ENCODE data around the gene LSM4. TPM values are rescaled to one million over a fixed set of nuclear protein-coding genes. Genes with fewer than 3 reads are reported as not detected.
"Not testable (repeated sequence)": the region's sequence is repeated elsewhere in the genome, so short reads cannot be mapped to it uniquely, and the experiment has no call there.

The LSM4 gene
- total and polyA plus RNA-seq, 2 experiments from 2014 or later, result 200 to 203 TPM

DNA sequence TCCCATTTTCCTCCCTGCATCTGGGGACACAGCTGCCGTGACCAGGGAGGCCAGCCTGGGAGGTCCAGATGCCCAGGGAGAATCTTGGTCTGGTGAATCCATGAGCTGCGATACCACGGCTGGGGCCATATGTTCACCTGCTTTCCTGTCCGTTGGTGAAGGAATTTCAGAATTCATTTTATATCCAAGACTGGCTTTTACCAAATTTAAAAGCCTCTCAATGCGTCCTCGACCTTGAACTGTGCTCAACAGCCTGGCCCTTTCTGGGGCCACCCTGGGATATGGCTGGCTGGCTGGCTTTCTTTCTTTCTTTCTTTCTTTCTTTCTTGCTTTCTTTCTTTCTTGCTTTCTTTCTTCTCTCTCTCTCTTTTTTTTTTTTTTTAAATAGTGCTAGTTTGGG lies 40.9 kb upstream of the LSM4 start:
- TF ChIP-seq EZH2phosphoT487 (IDR thresholded peaks at IDR 0.05; ENCODE audit: insufficient read depth, low read depth), result no peak
- no peak for TF ChIP-seq EZH2 (IDR thresholded peaks at IDR 0.05; ENCODE audit: insufficient read depth, poor library complexity, severe bottlenecking)
- Histone ChIP-seq H3F3A (ENCODE audit: insufficient read depth) (0 out of 2 replicates have a peak, but pooled peaks cover 6% of the 10 kb centered on the region), H3K36me3 (ENCODE audit: low read depth) (no peaks in the 10 kb centered on the region), H2AFZ (no peak overlapping the region), H3K79me2 (ENCODE audit: insufficient read depth) (no peaks in the 10 kb centered on the region), H3K9me3 (ENCODE audit: low read depth) (no peaks in the 10 kb centered on the region), H3K27me3 (replicated peaks; ENCODE audit: insufficient read depth) (no peaks in the 10 kb centered on the region), H4K20me1 (ENCODE audit: insufficient read depth) (no peaks in the 10 kb centered on the region), H3K9ac (no peak overlapping the region), H3K4me1 (ENCODE audit: insufficient read depth) (peaks cover 16% of the 10 kb centered on the region), H3K27ac (peak overlapping the region; percentile 76; the same call in 1 of the 2 replicates), H3K4me2 (ENCODE audit: unreplicated experiment) (no peak overlapping the region), H3K4me3 (no peak overlapping the region), H3K9me2 (ENCODE audit: insufficient read depth) (no peaks in the 10 kb centered on the region)
- DNase-seq, result no peak
- WGBS, 2 experiments (ENCODE audit: low coverage in 1 of 2, low lambda C conversion rate in 2 of 2, missing lambda C conversion rate in 2 of 2), result 89 to 94% methylated on average over 6 of the region's 6 CpGs
- in situ Hi-C loops (cut with MboI), result no loop called here

DNA sequence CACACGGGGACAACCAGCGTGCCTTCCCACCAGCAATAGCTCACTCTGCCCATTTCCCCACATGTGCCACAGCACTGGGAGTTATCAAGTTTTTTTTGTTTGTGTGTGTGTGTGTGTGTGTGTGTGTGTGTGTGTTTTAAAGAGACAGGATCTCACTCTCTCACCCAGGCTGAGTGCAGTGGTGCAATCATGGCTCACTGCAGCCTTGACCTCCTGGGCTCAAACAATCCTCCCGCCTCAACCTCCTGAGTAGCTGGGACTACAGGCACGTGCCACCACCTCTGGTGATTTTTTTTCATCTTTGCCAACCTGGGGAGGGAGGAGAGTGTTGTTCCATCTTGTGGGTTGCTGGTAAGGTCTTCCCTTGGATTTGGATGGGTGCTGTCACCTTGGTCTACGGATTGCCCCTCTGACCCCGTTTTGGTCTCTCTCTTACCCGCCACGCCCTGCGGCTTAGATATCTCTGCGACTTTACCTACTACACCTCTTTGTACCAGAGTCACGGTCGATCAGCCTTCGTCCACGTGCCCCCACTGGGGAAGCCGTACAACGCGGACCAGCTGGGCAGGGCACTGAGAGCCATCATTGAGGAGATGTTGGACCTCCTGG lies 40.2 kb upstream of the LSM4 start:
- Histone ChIP-seq H3K4me2 (ENCODE audit: unreplicated experiment) (no peak overlapping the region), H3K9me3 (ENCODE audit: low read depth) (no peaks in the 10 kb centered on the region), H3F3A (ENCODE audit: insufficient read depth) (0 out of 2 replicates have a peak, but pooled peaks cover 6% of the 10 kb centered on the region), H2AFZ (no peak overlapping the region), H4K20me1 (ENCODE audit: insufficient read depth) (no peaks in the 10 kb centered on the region), H3K4me1 (ENCODE audit: insufficient read depth) (peaks cover 16% of the 10 kb centered on the region), H3K4me3 (no peak overlapping the region), H3K79me2 (ENCODE audit: insufficient read depth) (no peaks in the 10 kb centered on the region), H3K27ac (no peak overlapping the region), H3K36me3 (ENCODE audit: low read depth) (no peaks in the 10 kb centered on the region), H3K9me2 (ENCODE audit: insufficient read depth) (no peaks in the 10 kb centered on the region), H3K27me3 (replicated peaks; ENCODE audit: insufficient read depth) (no peaks in the 10 kb centered on the region), H3K9ac (no peak overlapping the region)
- in situ Hi-C loops (cut with MboI), result no loop called here
- WGBS, 2 experiments (ENCODE audit: low coverage in 1 of 2, low lambda C conversion rate in 2 of 2, missing lambda C conversion rate in 2 of 2), result 92 to 95% methylated on average over 17 of the region's 17 CpGs
- no peak for DNase-seq
- TF ChIP-seq EZH2 (IDR thresholded peaks at IDR 0.05; ENCODE audit: insufficient read depth, poor library complexity, severe bottlenecking) (no peak), EZH2phosphoT487 (IDR thresholded peaks at IDR 0.05; ENCODE audit: insufficient read depth, low read depth) (no peak)

DNA sequence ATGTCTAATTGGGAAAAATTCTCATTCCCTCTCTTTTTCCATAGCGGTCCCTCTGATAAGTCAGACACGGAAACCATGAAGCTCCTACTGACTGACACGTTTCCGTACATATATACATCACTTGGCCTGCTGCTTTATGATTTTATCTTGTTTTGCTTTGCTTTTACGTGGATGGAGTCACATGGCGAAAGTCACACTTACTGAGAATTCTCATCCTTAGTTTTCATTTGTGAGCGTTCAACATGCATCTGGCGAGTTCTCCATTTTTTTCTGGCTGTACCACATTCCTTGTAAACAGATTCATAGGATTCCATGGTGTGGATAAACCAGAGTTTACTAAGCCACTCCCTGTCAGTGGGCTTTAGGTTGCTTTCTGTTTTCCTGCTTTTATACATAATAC lies 38.8 kb upstream of the LSM4 start:
- no peak overlapping the region for H3K4me2 ChIP-seq (ENCODE audit: unreplicated experiment)
- H3K27me3 ChIP-seq (replicated peaks; ENCODE audit: insufficient read depth), result no peaks in the 10 kb centered on the region
- no peak for DNase-seq
- H3K9me2 ChIP-seq (ENCODE audit: insufficient read depth), result no peaks in the 10 kb centered on the region
- no peaks in the 10 kb centered on the region for H4K20me1 ChIP-seq (ENCODE audit: insufficient read depth)
- TF ChIP-seq EZH2phosphoT487 (IDR thresholded peaks at IDR 0.05; ENCODE audit: insufficient read depth, low read depth) (no peak), EZH2 (IDR thresholded peaks at IDR 0.05; ENCODE audit: insufficient read depth, poor library complexity, severe bottlenecking) (no peak)
- H3F3A ChIP-seq (ENCODE audit: insufficient read depth), result 0 out of 2 replicates have a peak, but pooled peaks cover 6% of the 10 kb centered on the region
- in situ Hi-C loops (cut with MboI), result no loop called here
- no peaks in the 10 kb centered on the region for H3K36me3 ChIP-seq (ENCODE audit: low read depth)
- H2AFZ ChIP-seq, result no peak overlapping the region
- H3K79me2 ChIP-seq (ENCODE audit: insufficient read depth), result no peaks in the 10 kb centered on the region
- peaks cover 16% of the 10 kb centered on the region for H3K4me1 ChIP-seq (ENCODE audit: insufficient read depth)
- WGBS, 2 experiments (ENCODE audit: low coverage in 1 of 2, low lambda C conversion rate in 2 of 2, missing lambda C conversion rate in 2 of 2), result 91 to 93% methylated on average over 8 of the region's 8 CpGs
- H3K4me3 ChIP-seq, result no peak overlapping the region
- H3K27ac ChIP-seq, result no peak overlapping the region
- no peak overlapping the region for H3K9ac ChIP-seq
- H3K9me3 ChIP-seq (ENCODE audit: low read depth), result no peaks in the 10 kb centered on the region

DNA sequence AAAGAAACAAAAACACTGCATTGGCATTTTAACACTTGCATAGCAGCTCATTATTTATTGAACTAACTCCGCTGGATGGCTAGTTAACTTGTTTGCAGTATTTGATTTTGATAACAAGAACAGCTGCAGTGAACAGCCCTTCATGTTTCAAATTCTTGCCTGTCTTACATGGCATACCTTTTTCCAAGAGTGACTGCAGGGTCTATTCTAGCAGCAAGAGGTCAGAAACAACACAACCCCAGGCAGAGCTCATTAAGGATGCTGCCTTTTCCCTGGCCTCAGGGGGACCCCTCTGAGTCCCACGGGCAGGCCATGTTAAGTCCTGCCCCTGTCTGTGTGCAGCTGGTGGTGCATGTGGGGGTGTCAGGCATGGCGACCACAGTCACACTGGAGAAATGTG lies 34.2 kb upstream of the LSM4 start:
- H3K27me3 ChIP-seq (replicated peaks; ENCODE audit: insufficient read depth), result no peaks in the 10 kb centered on the region
- H3K9me3 ChIP-seq (ENCODE audit: low read depth), result no peaks in the 10 kb centered on the region
- H3K79me2 ChIP-seq (ENCODE audit: insufficient read depth), result no peaks in the 10 kb centered on the region
- H3K9ac ChIP-seq, result no peak overlapping the region
- WGBS, 2 experiments (ENCODE audit: low coverage in 1 of 2, low lambda C conversion rate in 2 of 2, missing lambda C conversion rate in 2 of 2), result 91 to 98% methylated on average over 3 of the region's 3 CpGs
- no peaks in the 10 kb centered on the region for H3K4me1 ChIP-seq (ENCODE audit: insufficient read depth)
- no peaks in the 10 kb centered on the region for H3K36me3 ChIP-seq (ENCODE audit: low read depth)
- in situ Hi-C loops (cut with MboI), result no loop called here
- H3K4me2 ChIP-seq (ENCODE audit: unreplicated experiment), result no peak overlapping the region
- H3K4me3 ChIP-seq, result no peak overlapping the region
- no peak overlapping the region for H3K27ac ChIP-seq
- no peak for DNase-seq
- no peaks in the 10 kb centered on the region for H3F3A ChIP-seq (ENCODE audit: insufficient read depth)
- no peak overlapping the region for H2AFZ ChIP-seq
- TF ChIP-seq EZH2 (IDR thresholded peaks at IDR 0.05; ENCODE audit: insufficient read depth, poor library complexity, severe bottlenecking), result no peak
- TF ChIP-seq EZH2phosphoT487 (IDR thresholded peaks at IDR 0.05; ENCODE audit: insufficient read depth, low read depth), result no peak
- no peaks in the 10 kb centered on the region for H4K20me1 ChIP-seq (ENCODE audit: insufficient read depth)
- no peaks in the 10 kb centered on the region for H3K9me2 ChIP-seq (ENCODE audit: insufficient read depth)

DNA sequence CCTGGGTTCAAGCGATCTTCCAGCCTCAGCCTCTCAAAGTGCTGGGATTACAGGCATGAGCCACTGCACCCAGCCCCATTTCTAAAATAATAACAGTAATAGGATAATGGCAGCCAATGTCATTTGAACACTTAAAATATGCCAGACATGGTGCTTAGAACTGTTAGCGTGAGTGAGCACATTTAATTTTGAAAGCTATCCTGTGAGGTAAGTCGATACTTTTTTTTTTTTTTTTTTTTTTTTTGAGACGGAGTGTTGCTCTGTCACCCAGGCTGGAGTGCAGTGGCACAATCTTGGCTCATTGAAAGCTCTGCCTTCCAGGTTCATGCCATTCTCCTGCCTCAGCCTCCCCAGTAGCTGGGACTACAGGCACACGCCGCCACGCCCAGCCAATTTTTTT lies 31.9 kb upstream of the LSM4 start:
- H3K4me3 ChIP-seq; H3K9me2 ChIP-seq (ENCODE audit: insufficient read depth); H3K9me3 ChIP-seq (ENCODE audit: low read depth); H3K27ac ChIP-seq; DNase-seq; H3K9ac ChIP-seq; H4K20me1 ChIP-seq (ENCODE audit: insufficient read depth); H2AFZ ChIP-seq; H3K36me3 ChIP-seq (ENCODE audit: low read depth); H3K79me2 ChIP-seq (ENCODE audit: insufficient read depth); H3F3A ChIP-seq (ENCODE audit: insufficient read depth); H3K4me1 ChIP-seq (ENCODE audit: insufficient read depth); H3K4me2 ChIP-seq (ENCODE audit: unreplicated experiment); H3K27me3 ChIP-seq (replicated peaks; ENCODE audit: insufficient read depth): not testable (repeated sequence)
- 95 to 96% methylated on average over 7 of the region's 7 CpGs for WGBS, 2 experiments (ENCODE audit: low coverage in 1 of 2, low lambda C conversion rate in 2 of 2, missing lambda C conversion rate in 2 of 2)
- in situ Hi-C loops (cut with MboI), result loop anchor here (5.0 kb wide), 1 partner anchor 48 kb away; no protein-coding TSS in a partner anchor
